Left forelimb (tissue), 1 donor: ENCODE results near the gene WIZ.
"Not testable (repeated sequence)": the region's sequence is repeated elsewhere in the genome, so short reads cannot be mapped to it uniquely, and the experiment has no call there.

Experiments used
- DNase-seq: peaks from one replicate; pipeline ENCODE4 v3.0.0-alpha.2; 2018; ENCODE audit warnings: low spot score

The WIZ gene, protein sequence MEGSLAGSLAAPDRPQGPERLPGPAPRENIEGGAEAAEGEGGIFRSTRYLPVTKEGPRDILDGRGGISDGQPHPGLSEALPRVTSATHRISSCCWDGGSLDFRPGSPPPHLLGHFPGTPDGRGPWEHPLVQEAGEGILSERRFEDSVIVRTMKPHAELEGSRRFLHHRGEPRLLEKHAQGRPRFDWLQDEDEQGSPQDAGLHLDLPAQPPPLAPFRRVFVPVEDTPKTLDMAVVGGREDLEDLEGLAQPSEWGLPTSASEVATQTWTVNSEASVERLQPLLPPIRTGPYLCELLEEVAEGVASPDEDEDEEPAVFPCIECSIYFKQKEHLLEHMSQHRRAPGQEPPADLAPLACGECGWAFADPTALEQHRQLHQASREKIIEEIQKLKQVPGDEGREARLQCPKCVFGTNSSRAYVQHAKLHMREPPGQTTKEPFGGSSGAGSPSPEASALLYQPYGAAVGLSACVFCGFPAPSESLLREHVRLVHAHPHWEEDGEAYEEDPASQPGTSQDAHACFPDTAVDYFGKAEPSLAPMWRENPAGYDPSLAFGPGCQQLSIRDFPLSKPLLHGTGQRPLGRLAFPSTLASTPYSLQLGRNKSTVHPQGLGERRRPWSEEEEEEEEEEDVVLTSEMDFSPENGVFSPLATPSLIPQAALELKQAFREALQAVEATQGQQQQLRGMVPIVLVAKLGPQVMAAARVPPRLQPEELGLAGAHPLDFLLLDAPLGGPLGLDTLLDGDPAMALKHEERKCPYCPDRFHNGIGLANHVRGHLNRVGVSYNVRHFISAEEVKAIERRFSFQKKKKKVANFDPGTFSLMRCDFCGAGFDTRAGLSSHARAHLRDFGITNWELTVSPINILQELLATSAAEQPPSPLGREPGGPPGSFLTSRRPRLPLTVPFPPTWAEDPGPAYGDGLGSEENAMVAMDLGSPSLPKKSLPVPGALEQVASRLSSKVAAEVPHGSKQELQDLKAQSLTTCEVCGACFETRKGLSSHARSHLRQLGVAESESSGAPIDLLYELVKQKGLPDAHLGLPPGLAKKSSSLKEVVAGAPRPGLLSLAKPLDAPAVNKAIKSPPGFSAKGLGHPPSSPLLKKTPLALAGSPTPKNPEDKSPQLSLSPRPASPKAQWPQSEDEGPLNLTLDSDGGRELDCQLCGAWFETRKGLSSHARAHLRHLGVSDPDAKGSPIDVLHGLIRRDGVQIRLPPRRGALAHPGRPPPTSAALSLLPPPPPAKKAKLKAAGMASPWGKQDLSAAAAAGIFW (N-terminal part only)

GRCh38 chr19:15449620-15450527, at the start of gene WIZ:
WIZ (minus strand) TSS chr19:15449956; CDS start chr19:15448307, 1,649 bp downstream.
- DNase-seq, result peak; percentile 93

- DNase-seq, result no peak
These were observed 49.2 kb upstream of the WIZ start for GRCh38 chr19:15498910-15499309.

DNA sequence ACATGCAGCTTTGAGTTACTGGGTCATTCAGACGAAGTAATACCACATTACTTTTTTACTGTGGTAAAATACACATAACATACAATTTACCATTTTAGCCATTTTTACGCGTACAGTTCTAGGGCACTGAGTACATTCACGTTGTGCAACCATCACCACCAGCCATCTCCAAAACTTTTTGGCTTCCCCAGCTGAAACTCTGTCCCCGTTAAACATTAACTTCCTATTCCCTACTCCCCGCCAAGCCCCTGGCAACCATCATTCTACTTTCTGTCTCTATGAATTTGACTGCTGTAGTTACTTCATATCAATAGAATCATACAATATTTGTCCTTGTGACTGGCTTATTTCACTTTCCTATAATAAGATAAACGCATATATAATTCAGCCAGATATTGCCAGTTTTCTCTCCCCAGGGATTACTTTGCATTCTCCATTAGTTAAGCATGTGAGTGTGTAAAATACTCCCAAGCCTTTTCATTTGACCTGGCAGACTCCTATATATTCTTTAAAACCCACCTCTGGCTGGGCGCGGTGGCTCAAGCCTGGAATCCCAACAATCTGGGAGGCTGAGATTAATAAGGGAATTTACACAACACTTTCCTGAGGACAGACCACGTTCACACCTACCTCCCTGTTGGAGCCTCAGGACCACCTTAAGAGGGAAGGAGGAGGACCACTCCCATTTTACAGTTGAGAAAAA, 48.6 kb upstream of the WIZ start:
- no peak for DNase-seq

- no peak for DNase-seq
These were observed 45.4 kb upstream of the WIZ start for GRCh38 chr19:15495151-15495550.

DNA sequence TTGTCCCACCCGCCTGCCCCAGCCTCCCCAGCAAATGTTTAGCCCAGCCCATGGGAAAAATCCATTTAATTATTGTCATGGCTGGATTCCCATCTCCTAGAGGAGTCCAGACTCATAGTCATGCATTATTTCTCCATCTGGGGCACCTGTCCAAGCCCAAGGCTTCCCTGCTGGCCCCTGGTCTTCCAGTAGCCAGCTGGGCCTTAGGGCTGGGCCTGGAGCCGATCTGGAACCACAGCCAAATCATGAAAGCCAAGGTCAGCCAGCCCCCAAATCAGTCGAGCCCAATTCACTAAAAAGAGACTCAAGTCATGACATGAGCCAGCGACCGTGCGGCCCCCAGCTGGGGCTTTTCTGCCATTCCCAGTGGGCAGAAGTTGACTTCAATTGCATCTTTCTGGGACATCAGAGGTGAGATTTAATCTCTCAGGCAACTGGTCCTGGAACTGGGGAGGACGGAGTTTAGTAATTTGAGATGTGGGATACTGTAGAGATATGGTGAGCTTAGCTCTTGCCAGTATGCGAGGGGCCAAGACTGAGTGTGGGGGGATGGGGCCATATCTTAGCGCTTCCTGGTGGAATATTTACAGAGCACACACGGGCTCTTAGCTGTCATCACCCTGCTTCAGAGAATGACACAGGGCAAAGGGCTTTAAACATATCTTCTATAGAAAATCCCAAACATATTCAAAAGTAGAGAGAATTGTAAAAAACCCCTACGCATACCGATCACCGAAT, 38.9 kb upstream of the WIZ start:
- no peak for DNase-seq

DNA sequence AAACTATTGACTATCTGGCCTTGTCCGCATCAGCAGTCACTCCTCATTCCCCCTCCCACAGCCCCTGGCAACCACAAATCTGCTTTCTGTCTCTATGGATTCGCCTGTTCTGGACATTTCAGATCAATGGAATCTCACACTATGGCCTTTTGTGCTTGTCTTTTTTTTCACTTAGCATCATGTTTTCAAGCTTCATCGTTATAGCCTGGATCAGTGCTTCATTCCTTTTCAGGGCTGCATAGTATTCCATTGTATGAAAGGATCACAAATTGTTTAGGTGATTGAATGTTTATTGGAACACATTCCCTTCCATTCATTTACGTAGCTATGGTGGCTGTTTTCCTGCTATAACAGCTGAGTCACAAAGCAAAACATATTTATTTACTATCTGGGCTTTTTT, 37.3 kb upstream of the WIZ start:
- DNase-seq, result no peak

DNA sequence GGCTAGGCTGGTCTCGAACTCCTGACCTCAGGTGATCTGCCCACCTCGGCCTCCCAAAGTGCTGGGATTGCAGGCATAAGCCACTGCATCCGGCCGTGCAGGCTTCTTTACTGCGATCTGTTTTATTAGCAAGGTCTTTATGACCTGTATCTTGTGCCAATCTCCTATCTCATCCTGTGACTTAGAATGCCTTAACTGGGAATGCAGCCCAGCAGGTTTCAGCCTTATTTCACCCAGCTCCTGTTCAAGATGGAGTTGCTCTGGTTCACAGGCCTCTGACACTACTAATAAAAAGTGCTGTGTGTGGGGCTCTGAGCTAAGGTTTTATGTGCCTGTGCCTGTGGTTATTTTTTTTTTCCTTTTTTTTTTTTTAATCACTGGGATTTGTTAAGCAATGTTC, 36.0 kb upstream of the WIZ start:
- DNase-seq, result not testable (repeated sequence)

DNA sequence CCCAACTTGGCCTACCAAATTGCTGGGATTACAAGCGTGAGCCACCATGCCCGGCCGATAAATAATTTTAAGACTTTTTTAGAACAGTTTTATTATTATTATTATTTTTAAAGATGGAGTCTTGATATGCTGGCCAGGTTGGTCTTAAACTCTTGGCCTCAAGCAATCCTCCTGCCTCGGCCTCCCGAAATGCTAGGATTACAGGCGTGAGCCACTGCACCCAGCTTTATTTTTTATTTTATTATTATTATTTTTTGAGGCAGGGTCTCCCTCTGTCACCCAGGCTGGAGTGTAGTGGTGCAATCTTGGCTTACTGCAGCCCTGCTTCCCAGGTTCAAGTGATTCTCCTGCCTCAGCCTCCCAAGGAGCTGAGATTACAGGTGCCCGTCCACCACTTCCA, 31.2 kb upstream of the WIZ start:
- DNase-seq, result not testable (repeated sequence)

- DNase-seq, result no peak
These were observed 29.9 kb upstream of the WIZ start, which contains the start of gene PGLYRP2 for GRCh38 chr19:15479391-15480345. PGLYRP2 (minus strand) TSS chr19:15479501; CDS start chr19:15479371, 130 bp downstream.

GRCh38 chr19:15476325-15476724, 26.6 kb upstream of the WIZ start:
- DNase-seq, result no peak

DNA sequence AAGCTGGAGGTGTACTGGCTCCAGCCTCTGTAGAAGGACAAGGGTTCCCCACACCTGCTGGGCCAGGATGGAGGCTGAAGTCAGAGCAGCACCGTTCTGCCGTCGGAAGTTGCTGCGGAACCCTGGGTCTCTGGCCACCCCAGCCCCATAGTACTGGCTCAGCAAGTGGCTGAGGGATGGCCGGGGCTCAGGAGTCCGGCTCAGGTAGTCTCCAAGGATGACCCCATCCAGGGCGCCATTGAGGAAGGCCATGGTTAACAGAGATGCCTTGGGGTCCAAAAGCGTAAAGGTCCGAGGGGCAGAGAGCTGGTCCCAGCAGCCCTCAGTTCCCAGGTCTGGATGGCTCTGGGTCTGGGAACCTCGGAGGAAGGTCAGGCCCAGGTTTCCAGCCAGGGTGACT, 25.9 kb upstream of the WIZ start:
- DNase-seq, result no peak

DNA sequence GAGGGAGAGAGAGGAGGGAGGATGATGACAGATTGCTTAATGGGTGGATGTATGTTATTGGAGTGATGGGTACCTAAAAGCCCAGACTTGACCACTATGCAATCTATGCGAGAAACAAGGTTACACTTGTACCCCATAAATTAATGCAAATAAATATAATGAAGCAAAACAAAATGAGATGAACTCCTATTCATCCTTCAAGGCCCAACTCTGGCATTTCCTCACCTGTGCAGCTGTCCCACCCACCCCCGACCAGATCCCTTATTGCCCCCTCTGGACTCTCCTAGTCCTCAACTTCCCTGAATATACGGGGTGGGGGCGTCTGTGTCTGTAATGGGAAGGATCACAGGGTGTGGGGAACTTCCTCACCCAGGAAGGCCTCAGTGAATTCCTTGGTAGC, 25.4 kb upstream of the WIZ start:
- no peak for DNase-seq

GRCh38 chr19:15473821-15474220, 24.1 kb upstream of the WIZ start:
- not testable (repeated sequence) for DNase-seq

DNA sequence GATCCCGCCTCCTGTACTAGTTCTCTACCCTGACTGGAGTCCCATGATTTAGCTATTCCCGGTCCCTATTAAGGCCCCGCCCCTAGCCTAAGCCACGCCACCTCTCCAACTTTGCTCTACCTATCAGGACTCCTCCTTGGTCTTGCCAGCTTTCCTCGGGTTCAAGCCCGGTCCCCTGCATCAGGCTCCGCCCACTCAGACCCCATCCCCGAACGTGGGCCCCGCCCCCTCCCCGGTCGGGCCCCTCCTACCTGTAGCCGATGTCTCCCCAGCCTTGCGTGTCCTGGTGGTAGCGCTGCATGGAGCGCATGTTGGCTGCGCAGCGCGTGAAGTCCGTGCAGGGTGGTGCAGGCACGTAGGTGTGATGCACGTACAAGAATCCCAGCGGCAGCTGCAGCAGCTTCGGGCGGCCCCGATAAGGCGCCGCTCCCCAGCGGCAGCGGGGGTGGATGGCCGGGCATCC, 21.9 kb upstream of the WIZ start:
- DNase-seq, result no peak

- no peak for DNase-seq
These were observed 19.9 kb upstream of the WIZ start for GRCh38 chr19:15469513-15470297.

- DNase-seq, result no peak
These were observed 19.1 kb upstream of the WIZ start for GRCh38 chr19:15468675-15469512.
